B cell (primary cell): ENCODE measurements around the gene DHX34. TPM values are rescaled to one million over a fixed set of nuclear protein-coding genes. Genes with fewer than 3 reads are reported as not detected.
A peak's percentile ranks its signal among the peaks of the same experiment; 100 is the strongest.

Experiments
- ATAC-seq: fragments of 200-7000 bp; cut with Tn5 transposase; one replicate; pipeline ENCODE4 v1.10.0; 2021; ENCODE audit warnings: low read depth, mild to moderate bottlenecking, moderate number of reproducible peaks, moderate library complexity
- CTCF ChIA-PET: fragments of 350-600 bp; sonication (Branson Sonifier 250); formaldehyde crosslinking; loops from one replicate; lab custom pipeline; 2021; ENCODE audit warnings: antibody characterized with exemption, inconsistent platforms; lab: Charles Lee
- POLR2A ChIA-PET: fragments of 350-600 bp; sonication (Branson Sonifier 250); formaldehyde crosslinking; loops from one replicate; lab custom pipeline; 2021; ENCODE audit warnings: antibody characterized with exemption; lab: Charles Lee
- DNase-seq: peaks from one replicate; pipeline ENCODE4 v3.0.0; 2013
- H2AFZ ChIP-seq: 2 replicates; pipeline ENCODE4 v1.6.1; 2012; ENCODE audit warnings: mild to moderate bottlenecking, low read depth, low read length; ENCODE audit not compliant: insufficient read depth, poor library complexity, severe bottlenecking
- H3K27ac ChIP-seq, 2 donors: 1 replicate in 1 of 2; 2 replicates in 1 of 2; pipeline ENCODE4 v1.5.1; 2012 to 2013; ENCODE audit warnings: low read length in 2 of 2, mild to moderate bottlenecking in 2 of 2, moderate library complexity in 1 of 2
- H3K27me3 ChIP-seq, 4 experiments: fragments of 200-600 bp in 1 of 4; sonication (generic) in 1 of 4; replicated peaks in 1 of 4; 1 replicate in 2 of 4; 2 replicates in 2 of 4; pipeline versions ENCODE4 v1.6.1 to v1.7.0; 2013 to 2016; ENCODE audit warnings: low read length in 3 of 4, mild to moderate bottlenecking in 2 of 4, mixed read lengths in 1 of 4, moderate library complexity in 1 of 4; ENCODE audit not compliant: insufficient read depth in 4 of 4, control insufficient read depth in 3 of 4; ENCODE audit errors: control extremely low read depth in 1 of 4
- H3K36me3 ChIP-seq, 2 experiments: replicated peaks in 1 of 2; 1 replicate in 1 of 2; 2 replicates in 1 of 2; pipeline versions ENCODE4 v1.6.1 to v1.7.1; 2013; ENCODE audit warnings: low read length in 1 of 2; ENCODE audit not compliant: insufficient read depth in 2 of 2, control insufficient read depth in 1 of 2; ENCODE audit errors: control extremely low read depth in 1 of 2, extremely low read depth in 1 of 2
- H3K4me1 ChIP-seq, 2 donors: fragments of 200-600 bp in 1 of 2; sonication (generic) in 1 of 2; 1 replicate in 1 of 2; 2 replicates in 1 of 2; pipeline versions ENCODE4 v1.5.1 to v1.6.1; 2013 to 2017; ENCODE audit warnings: low read length in 2 of 2; ENCODE audit not compliant: control insufficient read depth in 2 of 2, insufficient read depth in 2 of 2
- H3K4me2 ChIP-seq: replicated peaks from 2 replicates; pipeline ENCODE3; 2012; ENCODE audit warnings: mild to moderate bottlenecking, low read depth, low read length; ENCODE audit not compliant: poor library complexity, severe bottlenecking
- H3K4me3 ChIP-seq, 5 experiments: fragments of 200-600 bp in 1 of 5; sonication (generic) in 1 of 5; 1 replicate in 3 of 5; 2 replicates in 2 of 5; pipeline versions ENCODE4 v1.5.1 to v1.7.0; 2011 to 2016; ENCODE audit warnings: low read length in 4 of 5, mild to moderate bottlenecking in 4 of 5, low read depth in 2 of 5, control low read depth in 1 of 5, moderate library complexity in 1 of 5; ENCODE audit not compliant: insufficient read depth in 1 of 5; ENCODE audit errors: control extremely low read depth in 1 of 5, extremely low read depth in 1 of 5
- H3K79me2 ChIP-seq: fragments of 200-600 bp; sonication (generic); one replicate; pipeline ENCODE4 v1.6.0; 2016; ENCODE audit warnings: low read length; ENCODE audit not compliant: control insufficient read depth, insufficient read depth
- H3K9ac ChIP-seq: fragments of 200-600 bp; sonication (generic); 2 replicates; pipeline ENCODE4 v1.6.1; 2017; ENCODE audit warnings: mild to moderate bottlenecking, low read length, moderate library complexity
- H3K9me3 ChIP-seq, 3 donors: one replicate each; pipeline versions ENCODE4 v1.6.1 to v1.7.1; 2013; ENCODE audit warnings: low read length in 2 of 3; ENCODE audit not compliant: control insufficient read depth in 2 of 3, insufficient read depth in 1 of 3; ENCODE audit errors: control extremely low read depth in 1 of 3
- H4K20me1 ChIP-seq: 2 replicates; pipeline ENCODE4 v1.6.0; 2012; ENCODE audit warnings: mild to moderate bottlenecking, low read length; ENCODE audit not compliant: insufficient read depth, control insufficient read depth, poor library complexity, severe bottlenecking
- H3K27ac Mint-ChIP-seq: one replicate; pipeline ENCODE4 v1.8.0; 2021; ENCODE audit warnings: mixed read lengths
- H3K27me3 Mint-ChIP-seq: one replicate; pipeline ENCODE4 v1.8.0; 2021; ENCODE audit warnings: mixed read lengths
- H3K4me1 Mint-ChIP-seq: one replicate; pipeline ENCODE4 v1.8.0; 2021; ENCODE audit warnings: mixed read lengths
- H3K4me3 Mint-ChIP-seq: one replicate; pipeline ENCODE4 v1.8.0; 2021; ENCODE audit warnings: mixed read lengths
- H3K9me3 Mint-ChIP-seq: one replicate; pipeline ENCODE4 v1.8.0; 2022; ENCODE audit warnings: mixed read lengths; ENCODE audit not compliant: insufficient read depth
- EZH2 ChIP-seq: IDR thresholded peaks from 2 replicates; pipeline ENCODE4 v1.6.1; 2012; ENCODE audit warnings: borderline replicate concordance, low read depth, mild to moderate bottlenecking, moderate library complexity, low read length; ENCODE audit not compliant: insufficient read depth, poor library complexity, severe bottlenecking
- WGBS: methylation state at CpG from one replicate; pipeline ENCODE4 v1.1.5; 2013; ENCODE audit warnings: missing lambda C conversion rate; ENCODE audit not compliant: insufficient coverage; 5-methylcytosine and 5-hydroxymethylcytosine counted together
- intact Hi-C: fragments of 100-400 bp; cut with micrococcal nuclease; formaldehyde crosslinking; loops from one replicate; pipeline ENCODE4 v1.10.0; 2022
- polyA plus RNA-seq: library from polyadenylated mRNA; depleted of rRNA; stranded (reverse); fragments of >200 nt; gene quantifications from 2 replicates; pipeline ENCODE4 v1.2.3, GENCODE V29; 2012
- total RNA-seq, 2 donors: library from RNA; stranded (reverse); fragments of 120-200 nt in 1 of 2; gene quantifications; 1 replicate in 1 of 2; 2 replicates in 1 of 2; pipeline versions ENCODE4 v1.2.3 to v1.2.4, GENCODE V29; 2013 to 2022
- TF ChIP-seq, protein P1 (sequence below): fragments of 200-600 bp; IDR thresholded peaks from one replicate; pipeline ENCODE4 v1.8.0; 2022; ENCODE audit warnings: antibody characterized with exemption, mild to moderate bottlenecking

DHX34 gene
- total and polyA plus RNA-seq, 2 donors (not counting 1 experiment from before 2014, with no cell fraction given), result 25.1 to 31.3 TPM

DNA sequence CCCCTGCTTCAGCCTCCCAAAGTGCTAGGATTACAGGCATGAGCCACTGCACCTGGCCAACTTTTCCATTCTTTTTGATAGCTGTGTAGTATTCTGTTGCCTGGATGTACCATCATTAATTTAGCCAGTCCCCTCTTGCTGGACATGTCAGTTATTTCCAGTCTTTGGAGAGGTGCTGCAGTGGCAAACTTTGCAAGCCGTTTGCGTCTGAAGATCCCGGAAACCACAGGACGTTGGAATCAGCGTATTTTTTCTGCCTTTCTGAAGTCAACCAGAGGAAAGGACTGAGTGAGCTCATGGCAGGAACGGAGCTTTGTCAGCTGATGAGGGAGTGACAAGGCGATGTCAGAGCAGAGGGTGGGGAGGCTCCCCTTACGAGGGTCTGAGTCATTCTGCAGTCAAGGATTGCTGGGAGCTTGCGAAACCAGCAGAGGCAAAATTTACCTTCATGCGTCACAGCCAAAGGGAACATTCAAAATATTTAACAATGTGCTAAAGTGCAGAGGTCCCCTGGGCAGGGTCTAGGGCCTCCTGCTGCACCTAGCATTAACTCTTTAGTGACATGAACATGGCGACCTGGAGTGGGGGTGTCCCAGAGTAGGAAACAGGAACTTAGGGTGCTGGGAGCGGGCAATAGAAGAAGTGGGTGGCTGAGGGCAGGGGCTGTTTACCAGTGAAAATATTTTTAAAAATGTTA lies 33.8 kb upstream of the DHX34 start:
- no peaks in the 10 kb centered on the region for H3K4me1 Mint-ChIP-seq
- Histone ChIP-seq H3K27ac (no peak overlapping the region), H2AFZ (no peak overlapping the region), H3K27me3 (peaks cover 0 to 18% (median 1%) of the 10 kb centered on the region in 4 experiments), H3K9ac (no peak overlapping the region), H3K4me2 (no peak overlapping the region), H3K79me2 (no peaks in the 10 kb centered on the region), H3K4me3 (peak overlapping the region in 1 of 5 experiments; percentile 36), H3K9me3 (peaks cover 0 to 16% (median 0%) of the 10 kb centered on the region in 3 donors), H3K4me1 (no peaks in the 10 kb centered on the region), H4K20me1 (no peaks in the 10 kb centered on the region), H3K36me3 (no peaks in the 10 kb centered on the region)
- TF ChIP-seq, protein P1, sequence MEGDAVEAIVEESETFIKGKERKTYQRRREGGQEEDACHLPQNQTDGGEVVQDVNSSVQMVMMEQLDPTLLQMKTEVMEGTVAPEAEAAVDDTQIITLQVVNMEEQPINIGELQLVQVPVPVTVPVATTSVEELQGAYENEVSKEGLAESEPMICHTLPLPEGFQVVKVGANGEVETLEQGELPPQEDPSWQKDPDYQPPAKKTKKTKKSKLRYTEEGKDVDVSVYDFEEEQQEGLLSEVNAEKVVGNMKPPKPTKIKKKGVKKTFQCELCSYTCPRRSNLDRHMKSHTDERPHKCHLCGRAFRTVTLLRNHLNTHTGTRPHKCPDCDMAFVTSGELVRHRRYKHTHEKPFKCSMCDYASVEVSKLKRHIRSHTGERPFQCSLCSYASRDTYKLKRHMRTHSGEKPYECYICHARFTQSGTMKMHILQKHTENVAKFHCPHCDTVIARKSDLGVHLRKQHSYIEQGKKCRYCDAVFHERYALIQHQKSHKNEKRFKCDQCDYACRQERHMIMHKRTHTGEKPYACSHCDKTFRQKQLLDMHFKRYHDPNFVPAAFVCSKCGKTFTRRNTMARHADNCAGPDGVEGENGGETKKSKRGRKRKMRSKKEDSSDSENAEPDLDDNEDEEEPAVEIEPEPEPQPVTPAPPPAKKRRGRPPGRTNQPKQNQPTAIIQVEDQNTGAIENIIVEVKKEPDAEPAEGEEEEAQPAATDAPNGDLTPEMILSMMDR, result no peak
- no peak for TF ChIP-seq EZH2
- intact Hi-C loops, result no loop called here
- CTCF ChIA-PET, result interaction anchor here (0.8 kb wide), 1 partner anchor 20 kb away, joined by 3 read pairs; no protein-coding TSS in a partner anchor
- H3K9me3 Mint-ChIP-seq, result no peaks in the 10 kb centered on the region
- 45% methylated on average over 11 of the region's 12 CpGs for WGBS
- POLR2A ChIA-PET, result interaction anchor here (0.6 kb wide), 1 partner anchor 501 kb away, joined by 3 read pairs; no protein-coding TSS in a partner anchor
- no peak overlapping the region for H3K4me3 Mint-ChIP-seq
- ATAC-seq (no peak), DNase-seq (no peak)
- H3K27me3 Mint-ChIP-seq, result peaks cover 18% of the 10 kb centered on the region
- no peak overlapping the region for H3K27ac Mint-ChIP-seq

DNA sequence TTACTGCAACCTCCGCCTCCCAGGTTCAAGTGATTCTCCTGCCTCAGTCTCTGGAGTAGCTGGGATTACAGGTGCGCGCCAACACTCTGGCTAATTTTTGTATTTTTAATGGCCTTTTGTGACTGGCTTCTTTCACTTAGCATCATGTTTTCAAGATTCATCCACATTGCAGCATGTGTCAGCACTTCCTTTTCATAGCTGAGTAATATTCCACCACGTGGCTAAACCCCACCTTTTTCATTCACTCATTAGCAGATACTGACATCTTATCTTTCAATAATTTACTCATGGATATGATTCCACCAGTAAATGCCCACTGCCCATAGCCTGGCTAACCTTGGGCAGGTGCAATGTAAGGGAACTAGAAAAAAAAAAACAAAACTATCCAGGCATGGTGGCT lies 32.6 kb upstream of the DHX34 start:
- Histone ChIP-seq H3K9me3 (peaks cover 0 to 19% (median 0%) of the 10 kb centered on the region in 3 donors), H3K27ac (no peak overlapping the region), H3K4me1 (no peaks in the 10 kb centered on the region), H3K79me2 (no peaks in the 10 kb centered on the region), H4K20me1 (no peaks in the 10 kb centered on the region), H3K36me3 (no peaks in the 10 kb centered on the region), H3K9ac (no peak overlapping the region), H3K4me2 (no peak overlapping the region), H3K4me3 (no peak overlapping the region), H3K27me3 (peaks cover 0 to 18% (median 1%) of the 10 kb centered on the region in 4 experiments), H2AFZ (no peak overlapping the region)
- H3K4me3 Mint-ChIP-seq, result no peak overlapping the region
- TF ChIP-seq, protein P1, result no peak
- TF ChIP-seq EZH2, result no peak
- ChIA-PET CTCF (interaction anchor here (0.7 kb wide), 1 partner anchor 312 kb away, joined by 3 read pairs; no protein-coding TSS in a partner anchor), POLR2A (no interaction called here)
- ATAC-seq (no peak), DNase-seq (no peak)
- H3K27ac Mint-ChIP-seq, result no peak overlapping the region
- peaks cover 10% of the 10 kb centered on the region for H3K27me3 Mint-ChIP-seq
- no peaks in the 10 kb centered on the region for H3K4me1 Mint-ChIP-seq
- 78% methylated on average over 3 of the region's 4 CpGs for WGBS
- no peaks in the 10 kb centered on the region for H3K9me3 Mint-ChIP-seq
- intact Hi-C loops, result no loop called here
